GM23338 (cell line): Measurements from ENCODE around the gene HIF1AN.

Experiments
- CREB1 ChIP-seq: fragments of 250-450 bp; sonication (Bioruptor Pico); IDR thresholded peaks from 2 replicates; pipeline ENCODE4 v1.5.0; 2020; ENCODE audit warnings: low read depth, mild to moderate bottlenecking, moderate library complexity
- EZH2 ChIP-seq: fragments of 200-600 bp; sonication (generic); IDR thresholded peaks from one replicate; pipeline ENCODE4 v1.8.0; 2017; ENCODE audit warnings: antibody characterized with exemption, mild to moderate bottlenecking, low read depth; ENCODE audit not compliant: unreplicated experiment
- EZH2phosphoT487 ChIP-seq: fragments of 200-600 bp; sonication (generic); IDR thresholded peaks from one replicate; pipeline ENCODE4 v1.8.1; 2018; ENCODE audit warnings: antibody characterized with exemption; ENCODE audit not compliant: unreplicated experiment
- NANOG ChIP-seq: IDR thresholded peaks from 2 replicates; pipeline ENCODE4 v1.6.1; 2016; ENCODE audit warnings: antibody characterized with exemption, borderline replicate concordance
- POLR2AphosphoS5 ChIP-seq: IDR thresholded peaks from 2 replicates; pipeline ENCODE4 v1.6.1; 2016; ENCODE audit warnings: antibody characterized with exemption, low read depth
- REST ChIP-seq: IDR thresholded peaks from one replicate; pipeline ENCODE4 v1.6.1; 2018; ENCODE audit warnings: antibody characterized with exemption; ENCODE audit not compliant: unreplicated experiment
- STAT1 ChIP-seq: IDR thresholded peaks from one replicate; pipeline ENCODE4 v1.6.1; 2016; ENCODE audit warnings: antibody characterized with exemption; ENCODE audit not compliant: unreplicated experiment
- TF ChIP-seq, protein P1 (sequence below), 2 experiments: fragments of 200-600 bp in 1 of 2; sonication (generic) in 1 of 2; conservative IDR thresholded peaks; 2 replicates each; pipeline versions ENCODE4 v1.5.1 to v1.6.1; 2016 to 2017; ENCODE audit warnings: antibody characterized with exemption in 2 of 2, low read depth in 2 of 2, mild to moderate bottlenecking in 2 of 2, moderate library complexity in 1 of 2
- TF ChIP-seq, protein P2 (sequence below): IDR thresholded peaks from 2 replicates; pipeline ENCODE4 v1.6.1; 2016; ENCODE audit warnings: antibody characterized with exemption

GRCh38 chr10:100575585-100576281 is 40.0 kb downstream of the HIF1AN start:
- TF ChIP-seq, protein P1, sequence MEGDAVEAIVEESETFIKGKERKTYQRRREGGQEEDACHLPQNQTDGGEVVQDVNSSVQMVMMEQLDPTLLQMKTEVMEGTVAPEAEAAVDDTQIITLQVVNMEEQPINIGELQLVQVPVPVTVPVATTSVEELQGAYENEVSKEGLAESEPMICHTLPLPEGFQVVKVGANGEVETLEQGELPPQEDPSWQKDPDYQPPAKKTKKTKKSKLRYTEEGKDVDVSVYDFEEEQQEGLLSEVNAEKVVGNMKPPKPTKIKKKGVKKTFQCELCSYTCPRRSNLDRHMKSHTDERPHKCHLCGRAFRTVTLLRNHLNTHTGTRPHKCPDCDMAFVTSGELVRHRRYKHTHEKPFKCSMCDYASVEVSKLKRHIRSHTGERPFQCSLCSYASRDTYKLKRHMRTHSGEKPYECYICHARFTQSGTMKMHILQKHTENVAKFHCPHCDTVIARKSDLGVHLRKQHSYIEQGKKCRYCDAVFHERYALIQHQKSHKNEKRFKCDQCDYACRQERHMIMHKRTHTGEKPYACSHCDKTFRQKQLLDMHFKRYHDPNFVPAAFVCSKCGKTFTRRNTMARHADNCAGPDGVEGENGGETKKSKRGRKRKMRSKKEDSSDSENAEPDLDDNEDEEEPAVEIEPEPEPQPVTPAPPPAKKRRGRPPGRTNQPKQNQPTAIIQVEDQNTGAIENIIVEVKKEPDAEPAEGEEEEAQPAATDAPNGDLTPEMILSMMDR (conservative IDR thresholded peaks at IDR 0.05; ENCODE audit: low read depth in 2 of 2): no peak
- TF ChIP-seq EZH2: no peak
- no peak for TF ChIP-seq CREB1 (CRISPR knock-in tag)
- TF ChIP-seq, protein P2, sequence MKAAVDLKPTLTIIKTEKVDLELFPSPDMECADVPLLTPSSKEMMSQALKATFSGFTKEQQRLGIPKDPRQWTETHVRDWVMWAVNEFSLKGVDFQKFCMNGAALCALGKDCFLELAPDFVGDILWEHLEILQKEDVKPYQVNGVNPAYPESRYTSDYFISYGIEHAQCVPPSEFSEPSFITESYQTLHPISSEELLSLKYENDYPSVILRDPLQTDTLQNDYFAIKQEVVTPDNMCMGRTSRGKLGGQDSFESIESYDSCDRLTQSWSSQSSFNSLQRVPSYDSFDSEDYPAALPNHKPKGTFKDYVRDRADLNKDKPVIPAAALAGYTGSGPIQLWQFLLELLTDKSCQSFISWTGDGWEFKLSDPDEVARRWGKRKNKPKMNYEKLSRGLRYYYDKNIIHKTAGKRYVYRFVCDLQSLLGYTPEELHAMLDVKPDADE: no peak
- TF ChIP-seq REST: no peak
- TF ChIP-seq STAT1: no peak
- no peak for TF ChIP-seq POLR2AphosphoS5
- TF ChIP-seq EZH2phosphoT487: no peak
- TF ChIP-seq NANOG: no peak
